GM12878 (cell line): ENCODE results near the gene WNK2. TPM values are rescaled to one million over a fixed set of nuclear protein-coding genes. Genes with fewer than 3 reads are reported as not detected.

Experiments used
- ATAC-seq: fragments of 200-7000 bp; cut with Tn5 transposase; 3 replicates; pipeline ENCODE4 v1.9.1; 2020; ENCODE audit warnings: mild to moderate bottlenecking, moderate library complexity
- BruUV-seq: library from RNA; stranded (reverse); fragments of 400-500 nt; replicated peaks from 2 replicates; lab custom pipeline; 2021; lab: Mats Ljungman, UMichigan
- CTCF ChIA-PET: fragments of 300-600 bp; sonication (Branson Sonifier 250); formaldehyde crosslinking; extraction: SDS; loops from one replicate; lab custom pipeline; 2021; ENCODE audit warnings: inconsistent platforms; lab: Yijun Ruan, JAX
- POLR2A ChIA-PET: fragments of 350-600 bp; formaldehyde crosslinking; extraction: SDS; loops from one replicate; lab custom pipeline; 2021; ENCODE audit warnings: inconsistent platforms; lab: Charles Lee
- RAD21 ChIA-PET: fragments of 300-600 bp; sonication (Branson Sonifier 250); formaldehyde crosslinking; loops from one replicate; lab custom pipeline; 2023; ENCODE audit warnings: antibody characterized with exemption; ENCODE audit not compliant: unreplicated experiment; lab: Charles Lee
- SMC1A ChIA-PET: fragments of 300-600 bp; sonication (Branson Sonifier 250); formaldehyde crosslinking; loops from one replicate; lab custom pipeline; 2023; ENCODE audit not compliant: unreplicated experiment, uncharacterized antibody; lab: Charles Lee
- DNase-seq: peaks from one replicate; pipeline ENCODE4 v3.0.0-alpha.2; 2011; ENCODE audit warnings: low read depth, low spot score
- FAIRE-seq: peaks from 3 replicates; lab custom pipeline; 2011; peaks lifted over from hg19 to GRCh38; lab: Jason Lieb, UNC
- H2AFZ ChIP-seq: 2 replicates; pipeline ENCODE4 v1.6.0; 2011; ENCODE audit warnings: low read depth, low read length, control low read depth; ENCODE audit not compliant: control insufficient read depth
- H3K27ac ChIP-seq: 2 replicates; pipeline ENCODE4 v1.5.1; 2011; ENCODE audit warnings: control low read depth; ENCODE audit not compliant: control insufficient read depth, insufficient read depth
- H3K27me3 ChIP-seq, 2 experiments: replicated peaks in 1 of 2; 2 replicates each; pipeline versions ENCODE4 v1.6.0 to v1.6.1; 2011; ENCODE audit warnings: low read length in 1 of 2; ENCODE audit not compliant: control insufficient read depth in 2 of 2, insufficient read depth in 2 of 2
- H3K36me3 ChIP-seq, 2 experiments: 2 replicates each; pipeline ENCODE4 v1.5.1; 2011; ENCODE audit warnings: low read length in 1 of 2; ENCODE audit not compliant: control insufficient read depth in 2 of 2, insufficient read depth in 2 of 2
- H3K4me1 ChIP-seq: 2 replicates; pipeline ENCODE4 v1.6.1; 2011; ENCODE audit warnings: mild to moderate bottlenecking, low read length, moderate library complexity, mixed read lengths; ENCODE audit not compliant: control insufficient read depth, insufficient read depth
- H3K4me2 ChIP-seq: 2 replicates; pipeline ENCODE4 v1.6.0; 2011; ENCODE audit warnings: control low read depth; ENCODE audit not compliant: control insufficient read depth, insufficient read depth
- H3K4me3 ChIP-seq: fragments of 200-600 bp; sonication (generic); 2 replicates; pipeline ENCODE4 v1.5.1; 2016
- H3K79me2 ChIP-seq: 2 replicates; pipeline ENCODE4 v1.6.0; 2011; ENCODE audit warnings: low read length; ENCODE audit not compliant: control insufficient read depth, insufficient read depth
- H3K9ac ChIP-seq: 2 replicates; pipeline ENCODE4 v1.8.0; 2011; ENCODE audit warnings: low read length, control low read depth, mixed read lengths; ENCODE audit not compliant: control insufficient read depth, insufficient read depth
- H3K9me3 ChIP-seq: replicated peaks from 3 replicates; pipeline ENCODE4 v1.5.1; 2011; ENCODE audit warnings: mild to moderate bottlenecking, low read length; ENCODE audit not compliant: control insufficient read depth, insufficient read depth
- H4K20me1 ChIP-seq: 2 replicates; pipeline ENCODE4 v1.6.0; 2011; ENCODE audit not compliant: control insufficient read depth, insufficient read depth
- ATF3 ChIP-seq: IDR thresholded peaks from 2 replicates; pipeline ENCODE4 v1.6.1; 2011; ENCODE audit warnings: low read depth, mild to moderate bottlenecking, low read length, moderate library complexity, borderline replicate concordance; ENCODE audit errors: extremely low read depth
- IRF3 ChIP-seq: fragments of 450-650 bp; IDR thresholded peaks from 2 replicates; pipeline ENCODE4 v1.6.1; 2014; ENCODE audit warnings: mild to moderate bottlenecking
- IRF5 ChIP-seq: fragments of 450-650 bp; IDR thresholded peaks from 2 replicates; pipeline ENCODE4 v1.6.1; 2017; ENCODE audit warnings: borderline replicate concordance
- MTA3 ChIP-seq: IDR thresholded peaks from 2 replicates; pipeline ENCODE4 v1.6.1; 2012; ENCODE audit warnings: low read length, inconsistent platforms, borderline replicate concordance
- MXI1 ChIP-seq: fragments of 150-350 bp; IDR thresholded peaks from 2 replicates; pipeline ENCODE4 v1.6.1; 2011; ENCODE audit warnings: low read depth, mild to moderate bottlenecking, inconsistent platforms, low read length, improper control_type of control experiment
- NBN ChIP-seq: fragments of 450-650 bp; IDR thresholded peaks from 2 replicates; pipeline ENCODE4 v1.6.1; 2016
- RAD51 ChIP-seq: fragments of 450-650 bp; IDR thresholded peaks from 2 replicates; pipeline ENCODE4 v1.6.1; 2016; ENCODE audit warnings: moderate library complexity, mild to moderate bottlenecking, inconsistent platforms
- STAT3 ChIP-seq: IDR thresholded peaks from 2 replicates; pipeline ENCODE4 v1.6.1; 2011; ENCODE audit warnings: low read depth, low read length, improper control_type of control experiment
- TCF3 ChIP-seq: IDR thresholded peaks from 2 replicates; pipeline ENCODE4 v1.6.1; 2012; ENCODE audit warnings: low read depth, mild to moderate bottlenecking, low read length, borderline replicate concordance; ENCODE audit not compliant: insufficient read depth
- ZBTB11 ChIP-seq: fragments of 450-650 bp; formaldehyde crosslinking; IDR thresholded peaks from 2 replicates; pipeline ENCODE4 v1.5.0; 2022; ENCODE audit warnings: mild to moderate bottlenecking, missing genetic modification characterization
- ZBTB40 ChIP-seq: fragments of 450-650 bp; IDR thresholded peaks from 2 replicates; pipeline ENCODE4 v1.6.1; 2016; ENCODE audit warnings: mild to moderate bottlenecking, moderate library complexity, borderline replicate concordance
- ZNF207 ChIP-seq: fragments of 450-650 bp; IDR thresholded peaks from 2 replicates; pipeline ENCODE4 v1.6.1; 2014; ENCODE audit warnings: antibody characterized with exemption, mild to moderate bottlenecking, borderline replicate concordance
- WGBS: methylation state at CpG from one replicate; pipeline ENCODE4 v1.1.6; 2016; ENCODE audit warnings: low lambda C conversion rate; ENCODE audit not compliant: insufficient replicate concordance, insufficient coverage; ENCODE audit errors: missing lambda C conversion rate; 5-methylcytosine and 5-hydroxymethylcytosine counted together
- in situ Hi-C: fragments of 300-500 bp; cut with MboI; formaldehyde crosslinking; loops from 9 replicates; pipeline ENCODE4 v1.14.3; 2018; ENCODE audit warnings: mixed read lengths
- intact Hi-C: fragments of 100-400 bp; cut with micrococcal nuclease; formaldehyde crosslinking; loops from one replicate; pipeline ENCODE4 v1.14.2; 2022; ENCODE audit not compliant: unreplicated experiment
- polyA plus RNA-seq, 11 experiments: library from polyadenylated mRNA; depleted of rRNA in 4 of 11; unstranded in 6 of 11; stranded (reverse) in 5 of 11; fragments of >200 nt; fragmentation: Nextera tagmentation in 4 of 11; fragmentation: Illumina TruSeq in 1 of 11; extraction: Ambion mirVana in 4 of 11; extraction: Trizol in 1 of 11; gene quantifications; 1 replicate in 1 of 11; 2 replicates in 10 of 11; pipeline versions ENCODE4 v1.2.1 to v1.2.3, GENCODE V29; 2011 to 2016; ENCODE audit warnings: inconsistent platforms in 2 of 11, missing spikeins in 2 of 11, low read depth in 1 of 11
- total RNA-seq, 4 experiments: library from RNA; depleted of rRNA in 3 of 4; stranded (reverse); fragments of >200 nt in 3 of 4; fragmentation: Illumina TruSeq in 1 of 4; extraction: Trizol in 1 of 4; gene quantifications; 2 replicates each; pipeline versions ENCODE4 v1.2.1 to v1.2.3, GENCODE V29; 2013 to 2021

WNK2 gene
- total and polyA plus RNA-seq, 10 of the 15 experiments (the other 5 are each of a cell fraction or from before 2014, with no cell fraction given): 0.15 TPM; not detected in 9

- SMC1A ChIA-PET: no interaction called here
- BruUV-seq: no TSS peak
- TF ChIP-seq STAT3 (no peak), RAD51 (no peak), IRF5 (no peak), ZNF207 (no peak), NBN (no peak), ZBTB11 (CRISPR knock-in tag) (no peak), ATF3 (no peak), TCF3 (no peak), ZBTB40 (no peak), IRF3 (no peak), MTA3 (no peak), MXI1 (no peak)
These were observed 73.2 kb downstream of the WNK2 start for GRCh38 chr9:93256878-93257807.

More at GRCh38 chr9:93256878-93257807, 73.2 kb downstream of the WNK2 start:
- ChIA-PET POLR2A (no interaction called here), CTCF (no interaction called here), RAD21 (no interaction called here)
- FAIRE-seq: no peak
- Histone ChIP-seq H3K9me3 (no peaks in the 10 kb centered on the region), H3K27ac (no peak overlapping the region), H3K79me2 (no peaks in the 10 kb centered on the region), H4K20me1 (no peaks in the 10 kb centered on the region), H3K9ac (no peak overlapping the region), H3K4me3 (no peak overlapping the region), H3K36me3 (no peaks in the 10 kb centered on the region), H3K4me1 (no peaks in the 10 kb centered on the region), H2AFZ (no peak overlapping the region), H3K27me3 (no peaks in the 10 kb centered on the region), H3K4me2 (no peak overlapping the region)
- no peak for DNase-seq
- intact Hi-C loops: no loop called here
- 38% methylated on average over 22 of the region's 22 CpGs for whole genome bisulfite sequencing
- ATAC-seq: no peak
- in situ Hi-C loops: no loop called here
